ENCODE data around the gene UHRF1.

Gene UHRF1

GRCh38 chr19:5006821-5007220 is 97.5 kb downstream of the UHRF1 start:
- Histone ChIP-seq H3K27ac (no peak overlapping the region), H3K4me3 (no peak overlapping the region)
- TF ChIP-seq CTCF (IDR thresholded peaks at IDR 0.05): no peak
- DNase-seq (ENCODE audit: low spot score): no peak
